Nephron (organoid): ENCODE results near the gene BRPF3.

ENCODE experiments used
- H3K27ac Mint-ChIP-seq, 3 experiments: 2 replicates each; pipeline ENCODE4 v1.8.0; 2020; ENCODE audit warnings: mixed read lengths in 3 of 3, mild to moderate bottlenecking in 2 of 3, moderate library complexity in 1 of 3
- H3K27me3 Mint-ChIP-seq: 2 replicates; pipeline ENCODE4 v1.8.0; 2021; ENCODE audit warnings: low read depth, mild to moderate bottlenecking, moderate library complexity, mixed read lengths
- H3K36me3 Mint-ChIP-seq: 2 replicates; pipeline ENCODE4 v1.8.0; 2020; ENCODE audit warnings: low read depth, mixed read lengths
- H3K4me1 Mint-ChIP-seq: 2 replicates; pipeline ENCODE4 v1.8.0; 2020; ENCODE audit warnings: mixed read lengths
- H3K4me3 Mint-ChIP-seq, 3 experiments: 2 replicates each; pipeline ENCODE4 v1.8.0; 2020; ENCODE audit warnings: mild to moderate bottlenecking in 3 of 3, mixed read lengths in 3 of 3, moderate library complexity in 2 of 3
- H3K9me3 Mint-ChIP-seq: 2 replicates; pipeline ENCODE4 v1.8.0; 2020; ENCODE audit warnings: mixed read lengths
- TF ChIP-seq, protein P1 (sequence below), 3 experiments: fragments of 200-600 bp; sonication (generic); IDR thresholded peaks; one replicate each; pipeline ENCODE4 v1.5.0; 2021; ENCODE audit warnings: antibody characterized with exemption in 3 of 3; ENCODE audit not compliant: unreplicated experiment in 3 of 3

Gene BRPF3

GRCh38 chr6:36239774-36240173 lies 43.2 kb downstream of the BRPF3 start:
- H3K9me3 Mint-ChIP-seq: no peaks in the 10 kb centered on the region
- peaks cover 5% of the 10 kb centered on the region for H3K36me3 Mint-ChIP-seq
- no peak overlapping the region for H3K4me3 Mint-ChIP-seq
- TF ChIP-seq, protein P1, sequence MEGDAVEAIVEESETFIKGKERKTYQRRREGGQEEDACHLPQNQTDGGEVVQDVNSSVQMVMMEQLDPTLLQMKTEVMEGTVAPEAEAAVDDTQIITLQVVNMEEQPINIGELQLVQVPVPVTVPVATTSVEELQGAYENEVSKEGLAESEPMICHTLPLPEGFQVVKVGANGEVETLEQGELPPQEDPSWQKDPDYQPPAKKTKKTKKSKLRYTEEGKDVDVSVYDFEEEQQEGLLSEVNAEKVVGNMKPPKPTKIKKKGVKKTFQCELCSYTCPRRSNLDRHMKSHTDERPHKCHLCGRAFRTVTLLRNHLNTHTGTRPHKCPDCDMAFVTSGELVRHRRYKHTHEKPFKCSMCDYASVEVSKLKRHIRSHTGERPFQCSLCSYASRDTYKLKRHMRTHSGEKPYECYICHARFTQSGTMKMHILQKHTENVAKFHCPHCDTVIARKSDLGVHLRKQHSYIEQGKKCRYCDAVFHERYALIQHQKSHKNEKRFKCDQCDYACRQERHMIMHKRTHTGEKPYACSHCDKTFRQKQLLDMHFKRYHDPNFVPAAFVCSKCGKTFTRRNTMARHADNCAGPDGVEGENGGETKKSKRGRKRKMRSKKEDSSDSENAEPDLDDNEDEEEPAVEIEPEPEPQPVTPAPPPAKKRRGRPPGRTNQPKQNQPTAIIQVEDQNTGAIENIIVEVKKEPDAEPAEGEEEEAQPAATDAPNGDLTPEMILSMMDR (IDR thresholded peaks at IDR 0.05; ENCODE audit: unreplicated experiment in 3 of 3): no peak
- H3K27me3 Mint-ChIP-seq: peaks cover 4% of the 10 kb centered on the region
- peaks cover 27% of the 10 kb centered on the region for H3K4me1 Mint-ChIP-seq
- no peak overlapping the region for H3K27ac Mint-ChIP-seq

DNA sequence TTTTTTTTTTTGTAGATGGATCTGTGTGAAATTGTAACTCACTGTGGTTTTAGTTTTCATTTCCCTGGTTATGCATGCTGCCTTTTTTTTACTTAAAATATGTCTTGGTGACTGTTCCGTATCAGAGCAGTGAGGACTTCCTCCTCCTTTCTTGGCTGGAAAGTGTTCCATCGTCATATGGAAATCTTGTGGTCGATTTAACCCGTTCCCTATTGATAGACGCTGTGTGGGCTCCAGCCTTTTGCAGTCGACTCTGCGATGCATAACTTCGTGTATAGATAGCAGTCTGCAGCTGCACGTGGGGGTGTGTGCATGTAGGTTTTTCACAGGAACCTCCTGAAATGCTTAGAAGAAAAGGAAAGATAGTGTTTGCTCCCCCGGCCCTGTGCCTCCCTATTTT lies 45.2 kb downstream of the BRPF3 start:
- TF ChIP-seq, protein P1 (IDR thresholded peaks at IDR 0.05; ENCODE audit: unreplicated experiment in 3 of 3): no peak
- Mint-ChIP-seq H3K4me3 (peak overlapping the region in 1 of 3 experiments; percentile 35), H3K36me3 (no peaks in the 10 kb centered on the region), H3K4me1 (peaks cover 33% of the 10 kb centered on the region), H3K27ac (peak overlapping the region; percentile 80 to 93 (median 92)), H3K9me3 (no peaks in the 10 kb centered on the region), H3K27me3 (peaks cover 4% of the 10 kb centered on the region)

GRCh38 chr6:36242161-36242560 lies 45.6 kb downstream of the BRPF3 start:
- peak overlapping the region; percentile 80 to 93 (median 92) for H3K27ac Mint-ChIP-seq
- H3K9me3 Mint-ChIP-seq: no peaks in the 10 kb centered on the region
- H3K27me3 Mint-ChIP-seq: peaks cover 4% of the 10 kb centered on the region
- H3K4me3 Mint-ChIP-seq: peak overlapping the region; percentile 4 to 35 (median 9)
- H3K36me3 Mint-ChIP-seq: no peaks in the 10 kb centered on the region
- TF ChIP-seq, protein P1 (IDR thresholded peaks at IDR 0.05; ENCODE audit: unreplicated experiment in 3 of 3): no peak
- H3K4me1 Mint-ChIP-seq: peaks cover 37% of the 10 kb centered on the region

DNA sequence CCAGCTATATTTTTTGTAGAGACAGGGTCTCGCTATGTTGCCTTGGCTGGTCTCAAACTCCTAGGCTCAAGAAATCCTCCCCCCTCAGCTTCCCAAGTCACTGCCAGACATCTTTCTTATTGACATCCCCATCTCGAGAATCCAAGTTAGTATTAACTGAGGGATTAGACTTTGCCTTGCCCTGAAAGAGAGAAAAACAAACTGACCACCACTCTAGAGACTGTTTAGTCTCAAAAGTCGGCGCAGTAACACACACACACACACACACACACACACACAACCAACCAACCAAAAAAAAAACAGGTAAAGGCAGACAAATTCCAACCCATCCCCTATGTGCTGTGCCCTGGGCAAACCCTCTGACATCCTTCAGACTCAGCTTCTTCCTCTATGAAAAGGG lies 46.1 kb downstream of the BRPF3 start:
- peaks cover 4% of the 10 kb centered on the region for H3K27me3 Mint-ChIP-seq
- H3K4me3 Mint-ChIP-seq: peak overlapping the region in 2 of 3 experiments; percentile 9 to 24
- TF ChIP-seq, protein P1 (IDR thresholded peaks at IDR 0.05; ENCODE audit: unreplicated experiment in 3 of 3): no peak
- no peaks in the 10 kb centered on the region for H3K9me3 Mint-ChIP-seq
- peaks cover 41% of the 10 kb centered on the region for H3K4me1 Mint-ChIP-seq
- H3K36me3 Mint-ChIP-seq: no peaks in the 10 kb centered on the region
- H3K27ac Mint-ChIP-seq: peak overlapping the region; percentile 80 to 93 (median 92)

DNA sequence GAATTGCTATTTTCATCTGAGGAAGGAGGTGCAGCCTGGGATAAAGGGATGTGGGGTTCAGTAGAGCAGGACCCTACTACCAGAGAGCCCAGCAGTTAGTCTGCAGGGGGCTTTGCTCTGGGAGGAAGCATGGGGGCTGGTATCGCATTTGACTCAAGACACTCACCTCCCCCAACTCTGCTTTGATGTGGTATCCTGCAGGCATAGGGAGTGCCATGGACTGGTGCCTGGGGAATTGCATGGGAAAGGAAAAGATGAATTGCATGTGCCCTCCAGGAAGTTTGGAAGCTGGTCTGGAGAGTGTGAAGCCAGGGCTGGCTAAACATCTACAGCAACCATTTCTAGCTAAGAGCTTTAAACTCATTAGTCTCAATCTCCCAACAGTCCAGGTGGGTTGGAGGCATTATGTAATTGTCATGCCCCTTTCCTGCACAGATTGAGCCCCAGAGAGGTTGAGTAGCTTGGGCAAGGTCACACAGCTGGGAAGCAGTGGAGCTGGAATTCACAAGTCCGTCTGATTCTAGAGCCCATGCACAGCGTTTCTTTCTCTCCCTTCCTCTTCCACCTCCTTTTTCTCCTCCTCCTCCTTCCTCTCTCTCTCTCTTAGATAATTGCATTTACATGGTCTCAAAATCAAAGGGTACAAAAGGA lies 47.1 kb downstream of the BRPF3 start:
- H3K4me1 Mint-ChIP-seq: peaks cover 41% of the 10 kb centered on the region
- no peaks in the 10 kb centered on the region for H3K36me3 Mint-ChIP-seq
- peak overlapping the region in 2 of 3 experiments; percentile 92 to 93 for H3K27ac Mint-ChIP-seq
- H3K4me3 Mint-ChIP-seq: no peak overlapping the region
- H3K27me3 Mint-ChIP-seq: peaks cover 4% of the 10 kb centered on the region
- no peaks in the 10 kb centered on the region for H3K9me3 Mint-ChIP-seq
- TF ChIP-seq, protein P1 (IDR thresholded peaks at IDR 0.05; ENCODE audit: unreplicated experiment in 3 of 3): no peak
